T-helper 9 cell (primary cell): ENCODE results near the gene SLC66A3.

Experiments used
- DNase-seq: peaks from one replicate; pipeline ENCODE4 v3.0.0-alpha.2; 2020

Gene SLC66A3

GRCh38 chr2:11222845-11223244, 67.6 kb downstream of the SLC66A3 start:
- DNase-seq: no peak

- DNase-seq: no peak
Measured at GRCh38 chr2:11224887-11225286, 69.6 kb downstream of the SLC66A3 start.

GRCh38 chr2:11227595-11227994, 72.3 kb downstream of the SLC66A3 start:
- no peak for DNase-seq
